Right lobe of liver (tissue), 6 donors: Measurements from ENCODE around the gene KIF26A. TPM values are rescaled to one million over a fixed set of nuclear protein-coding genes. Genes with fewer than 3 reads are reported as not detected.
"Not testable (repeated sequence)": the region's sequence is repeated elsewhere in the genome, so short reads cannot be mapped to it uniquely, and the experiment has no call there.

ENCODE experiments used
- ATAC-seq, 4 donors: fragments of 200-7000 bp; cut with Tn5 transposase; one replicate each; pipeline ENCODE4 v1.9.1; 2020; ENCODE audit warnings: mild to moderate bottlenecking in 4 of 4, moderate library complexity in 4 of 4
- DNase-seq, 3 donors: peaks; one replicate each; pipeline ENCODE4 v3.0.0-alpha.2; 2020
- H3K27ac ChIP-seq, 3 donors: fragments of 200-600 bp; one replicate each; pipeline ENCODE4 v1.8.0; 2022
- H3K27me3 ChIP-seq, 2 donors: fragments of 200-600 bp; one replicate each; pipeline ENCODE4 v1.8.0; 2022
- H3K36me3 ChIP-seq, 4 donors: fragments of 200-600 bp; sonication (generic) in 1 of 4; one replicate each; pipeline versions ENCODE4 v1.5.1 to v1.8.0; 2017 to 2022; ENCODE audit warnings: control low read depth in 1 of 4
- H3K4me1 ChIP-seq, 4 donors: fragments of 200-600 bp; sonication (generic) in 1 of 4; one replicate each; pipeline versions ENCODE4 v1.5.1 to v1.8.0; 2017 to 2022; ENCODE audit warnings: control low read depth in 1 of 4
- H3K4me3 ChIP-seq, 3 donors: fragments of 200-600 bp; one replicate each; pipeline ENCODE4 v1.8.0; 2022
- H3K9me3 ChIP-seq, 4 donors: fragments of 200-600 bp; sonication (generic) in 1 of 4; one replicate each; pipeline versions ENCODE4 v1.5.1 to v1.8.0; 2017 to 2022; ENCODE audit warnings: control low read depth in 1 of 4
- CTCF ChIP-seq, 4 donors: fragments of 200-600 bp in 3 of 4; fragments of 450-650 bp in 1 of 4; IDR thresholded peaks; one replicate each; pipeline versions ENCODE4 v1.5.1 to v1.8.0; 2016 to 2022; ENCODE audit warnings: antibody characterized with exemption in 4 of 4, mild to moderate bottlenecking in 2 of 4
- POLR2A ChIP-seq: fragments of 450-650 bp; IDR thresholded peaks from one replicate; pipeline ENCODE4 v1.6.1; 2017; ENCODE audit warnings: antibody characterized with exemption, mild to moderate bottlenecking
- WGBS: methylation state at CpG from one replicate; pipeline ENCODE4 v1.1.6; 2018; ENCODE audit warnings: low coverage, low lambda C conversion rate; ENCODE audit not compliant: insufficient coverage; ENCODE audit errors: missing lambda C conversion rate; 5-methylcytosine and 5-hydroxymethylcytosine counted together
- intact Hi-C, 2 donors: fragments of 100-400 bp; cut with DNase I; formaldehyde crosslinking; loops; one replicate each; pipeline versions ENCODE4 v1.11.2 to v1.14.1; 2022
- total RNA-seq, 6 experiments: library from RNA; depleted of rRNA in 2 of 6; stranded (reverse); fragments of >200 nt in 2 of 6; fragmentation: NEBNext Ultra II Directional in 3 of 6; extraction: Animal tissue kit (Norgen Biotek cat#: 25700) in 3 of 6; gene quantifications; one replicate each; pipeline versions ENCODE4 v1.1.0 to v1.2.4, GENCODE V29; 2016 to 2023
- donor health status: DM: no; HTN: yes; CAD: no.
- donor health status: DM: no; HTN: no; CAD: no.
- donor health status: DM: no; HTN: no; CAD: no.
- donor health status: DM: no; HTN: yes; CAD: no.
- donor health status: DM: no; HTN: yes; CAD: no.

Gene KIF26A
- total RNA-seq, 6 experiments from 2014 or later, result 0.79 to 1.5 (median 1.1) TPM

- Histone ChIP-seq H3K27ac (no peak overlapping the region), H3K4me3 (no peak overlapping the region), H3K27me3 (no peaks in the 10 kb centered on the region), H3K36me3 (no peaks in the 10 kb centered on the region), H3K9me3 (no peaks in the 10 kb centered on the region), H3K4me1 (no peaks in the 10 kb centered on the region)
- intact Hi-C loops, result no loop called here
- ATAC-seq (no peak), DNase-seq (peak in 2 of 3 donors; percentile 14 to 54)
- WGBS, result 42% methylated on average over 2 of the region's 11 CpGs
- no peak for TF ChIP-seq CTCF (IDR thresholded peaks at IDR 0.05)
- no peak for TF ChIP-seq POLR2A
These were observed 84.1 kb downstream of the KIF26A start for GRCh38 chr14:104222396-104223036.

- whole genome bisulfite sequencing, result 55% methylated on average over 13 of the region's 41 CpGs
- H3K4me3 ChIP-seq, result peak overlapping the region in 1 of 3 donors; percentile 4
- H3K27me3 ChIP-seq, result no peaks in the 10 kb centered on the region
- intact Hi-C loops, result no loop called here
- no peaks in the 10 kb centered on the region for H3K36me3 ChIP-seq
- H3K27ac ChIP-seq, result no peak overlapping the region
- H3K9me3 ChIP-seq, result no peaks in the 10 kb centered on the region
- TF ChIP-seq POLR2A, result no peak
- TF ChIP-seq CTCF (IDR thresholded peaks at IDR 0.05), result no peak
- ATAC-seq, result peak; percentile 30 to 61 (median 44)
- peak in 2 of 3 donors; percentile 43 to 52 for DNase-seq
- H3K4me1 ChIP-seq, result no peaks in the 10 kb centered on the region
These were observed 85.0 kb downstream of the KIF26A start for GRCh38 chr14:104223101-104224041.

GRCh38 chr14:104224131-104224505, 85.7 kb downstream of the KIF26A start:
- intact Hi-C loops, result no loop called here
- Histone ChIP-seq H3K27me3 (no peaks in the 10 kb centered on the region), H3K4me1 (no peaks in the 10 kb centered on the region), H3K9me3 (no peaks in the 10 kb centered on the region), H3K36me3 (no peaks in the 10 kb centered on the region), H3K4me3 (peak overlapping the region in 1 of 3 donors; percentile 4), H3K27ac (no peak overlapping the region)
- DNase-seq (no peak), ATAC-seq (no peak)
- WGBS, result 42% methylated on average over 5 of the region's 8 CpGs
- TF ChIP-seq CTCF (IDR thresholded peaks at IDR 0.05), result no peak
- no peak for TF ChIP-seq POLR2A

GRCh38 chr14:104224506-104225277, 86.3 kb downstream of the KIF26A start:
- Histone ChIP-seq H3K27me3 (no peaks in the 10 kb centered on the region), H3K36me3 (no peaks in the 10 kb centered on the region), H3K27ac (no peak overlapping the region), H3K4me3 (no peak overlapping the region), H3K4me1 (no peaks in the 10 kb centered on the region), H3K9me3 (no peaks in the 10 kb centered on the region)
- intact Hi-C loops, result no loop called here
- no CpG with 5 or more reads among the region's 19 CpGs for WGBS
- peak in 2 of 3 donors; percentile 54 to 58 for DNase-seq
- ATAC-seq, result peak in 3 of 4 donors; percentile 18 to 31 (median 27)
- TF ChIP-seq CTCF (IDR thresholded peaks at IDR 0.05) (peak in 3 of 4 donors; percentile 33 to 45 (median 44)), POLR2A (no peak)

GRCh38 chr14:104225278-104226190, 87.1 kb downstream of the KIF26A start:
- H3K36me3 ChIP-seq, H3K9me3 ChIP-seq, H3K4me3 ChIP-seq, intact Hi-C loops, ATAC-seq, H3K27ac ChIP-seq, H3K4me1 ChIP-seq, H3K27me3 ChIP-seq: not testable (repeated sequence)
- peak in 1 of 3 donors; percentile 6 for DNase-seq
- no CpG with 5 or more reads among the region's 28 CpGs for WGBS
